ENCODE results near the gene EVA1B.

GRCh38 chr1:36303650-36304360 lies 19.6 kb downstream of the EVA1B start:
- no peak for TF ChIP-seq EZH2 (IDR thresholded peaks at IDR 0.05; ENCODE audit: low read depth)
- no peak for TF ChIP-seq CTCF (conservative IDR thresholded peaks at IDR 0.05)
